GM18517 (cell line): ENCODE measurements around the gene FUT7.

Experiments
- ATAC-seq: cut with Tn5 transposase; IDR thresholded peaks from one replicate; pipeline ENCODE4 v1.9.1; 2021; ENCODE audit warnings: mild to moderate bottlenecking, moderate library complexity; ENCODE audit not compliant: unreplicated experiment

Gene FUT7

DNA sequence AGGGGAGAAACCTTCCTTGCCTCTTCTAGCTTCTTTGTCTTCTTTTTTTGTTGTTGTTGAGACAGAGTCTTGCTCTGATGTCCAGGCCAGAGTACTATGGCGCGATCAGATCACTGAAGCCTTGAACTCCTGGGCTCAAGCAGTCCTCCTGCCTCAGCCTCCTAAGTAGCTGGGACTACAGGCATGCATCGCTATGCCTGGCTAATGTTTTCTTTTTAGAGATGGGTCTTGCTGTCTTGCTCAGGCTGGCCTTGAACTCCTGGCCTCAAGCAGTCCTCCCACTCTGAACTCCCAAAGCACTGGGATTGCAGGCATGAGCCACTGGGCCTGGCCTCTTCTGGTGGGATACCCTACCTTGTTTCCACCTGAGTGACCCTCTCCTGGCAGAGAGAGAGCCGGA lies 43.0 kb downstream of the FUT7 start:
- no peak for ATAC-seq

DNA sequence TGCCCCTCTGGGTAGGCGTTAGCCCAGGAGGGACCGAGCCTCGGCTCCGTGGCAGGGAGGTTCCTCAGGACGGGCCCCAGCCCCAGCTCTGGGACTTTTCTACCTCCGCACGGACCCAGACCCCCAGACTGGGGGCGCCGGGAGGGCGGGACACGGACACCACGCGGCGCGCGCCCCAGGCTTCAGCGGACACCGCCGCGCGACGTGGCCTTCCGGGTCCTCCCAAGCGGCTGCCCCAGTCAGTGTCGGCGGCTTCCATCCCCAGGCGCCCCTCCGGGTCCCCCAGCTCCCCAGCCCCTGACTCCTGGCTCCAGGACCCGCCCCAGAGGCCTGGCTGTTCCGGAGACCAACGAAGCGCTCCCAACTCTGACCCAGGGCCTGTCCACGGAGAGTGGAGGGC lies 46.0 kb downstream of the FUT7 start:
- ATAC-seq = no peak

DNA sequence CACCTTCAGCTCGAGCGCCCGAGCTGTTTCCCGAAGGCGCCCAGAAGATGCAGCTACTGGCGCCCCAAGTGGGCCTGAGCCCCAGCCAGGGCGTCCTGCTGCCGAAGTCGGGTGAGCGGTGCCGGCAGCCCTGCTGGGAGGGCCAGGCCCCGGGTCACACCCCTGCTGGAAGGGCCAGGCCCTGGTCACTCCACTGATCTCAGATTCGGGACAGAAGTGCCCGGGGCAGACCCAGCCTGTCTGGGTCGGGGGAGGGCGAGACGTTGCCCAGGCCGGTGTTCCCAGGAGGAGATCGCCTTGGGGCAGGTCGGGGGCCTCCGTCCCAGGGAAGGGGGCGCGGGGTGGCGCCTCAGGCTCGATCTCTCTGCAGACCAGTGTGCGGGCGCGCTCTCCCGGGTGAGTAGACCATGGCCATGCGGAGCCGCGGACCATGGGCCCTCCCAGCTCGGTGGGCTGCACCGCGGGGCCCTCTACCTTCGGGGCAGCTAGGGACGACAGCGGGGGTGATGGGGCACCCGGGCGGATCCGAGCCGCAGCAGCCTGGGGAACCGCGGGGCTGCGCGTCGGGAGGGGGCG lies 46.8 kb downstream of the FUT7 start:
- ATAC-seq = no peak

DNA sequence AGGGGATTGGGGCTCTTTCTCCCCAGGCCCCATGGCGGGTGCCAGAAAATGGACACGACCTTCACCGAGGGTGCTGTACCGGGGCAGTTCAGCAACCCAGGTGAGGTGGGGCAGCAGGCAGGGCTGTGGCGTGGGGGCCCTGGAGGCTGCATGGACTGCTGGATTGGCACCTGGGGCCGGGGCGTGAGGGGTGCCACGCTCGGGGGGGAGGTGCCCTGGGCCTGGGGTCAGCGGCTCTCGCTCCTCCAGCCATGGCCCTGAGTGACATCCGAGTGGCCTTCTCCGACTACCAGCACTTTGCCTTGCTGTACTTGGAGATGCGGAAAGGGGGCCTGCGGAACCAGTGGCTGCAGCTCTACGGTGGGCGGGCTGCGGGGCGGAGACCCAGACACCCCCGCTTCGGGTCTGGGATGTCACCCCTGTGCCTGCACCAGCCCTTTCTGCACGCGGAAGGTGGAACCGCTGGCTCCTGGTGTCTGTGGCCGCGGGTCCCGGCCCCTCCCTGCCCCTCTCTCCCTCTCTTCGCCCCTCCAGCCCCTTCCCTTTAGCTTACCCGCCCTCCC lies 47.3 kb downstream of the FUT7 start:
- ATAC-seq = no peak

DNA sequence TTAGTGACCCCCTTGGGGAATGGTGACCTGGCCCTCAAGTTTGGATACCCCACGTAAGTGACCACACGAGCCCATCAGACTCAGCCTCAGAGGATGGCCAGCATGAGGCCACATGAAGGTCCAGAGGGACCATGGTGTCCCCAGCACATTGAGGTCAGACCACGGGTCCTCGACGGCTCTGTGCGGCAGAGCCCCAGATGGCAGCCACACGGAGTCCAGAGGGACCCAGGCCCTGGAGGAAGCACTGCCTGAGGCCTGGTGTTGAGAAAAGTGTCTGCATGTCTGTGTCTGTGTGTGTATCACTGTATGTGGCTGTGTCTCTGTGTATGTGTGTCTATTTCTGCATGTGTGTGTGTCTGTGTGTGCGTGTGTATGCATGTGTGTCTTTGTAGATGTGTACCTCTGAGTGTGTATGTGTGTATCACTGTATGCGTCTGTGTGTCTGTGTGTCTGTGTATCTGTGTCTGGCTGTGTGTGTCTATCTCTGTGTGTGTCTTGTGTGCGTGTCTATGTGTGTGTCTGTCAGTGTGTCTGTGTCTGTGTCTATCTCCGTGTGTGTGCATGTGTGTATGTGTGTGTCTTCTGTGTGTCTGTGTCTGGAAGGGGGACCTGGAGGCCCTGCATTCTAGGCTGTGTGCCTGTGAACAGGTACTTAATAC lies 48.1 kb downstream of the FUT7 start:
- no peak for ATAC-seq

DNA sequence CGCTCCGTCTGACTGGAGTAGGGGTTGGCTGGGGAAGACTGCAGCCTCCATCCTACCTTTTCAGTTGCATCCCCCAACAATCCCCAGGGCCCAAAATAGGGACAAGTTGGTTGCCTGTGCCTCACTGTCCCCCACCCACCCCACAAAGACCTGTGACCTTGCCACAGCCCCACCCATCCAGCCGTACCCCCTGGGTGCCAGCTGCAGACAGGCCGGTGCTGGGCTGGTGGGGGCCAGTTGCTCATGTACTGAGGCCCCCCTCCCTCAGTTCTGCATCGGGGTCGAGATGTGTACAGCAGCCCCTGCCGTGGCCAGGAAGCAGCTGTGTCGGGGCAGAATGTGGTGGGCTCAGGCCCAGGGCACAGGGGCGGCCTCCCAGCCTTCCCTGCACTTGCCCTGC lies 48.7 kb downstream of the FUT7 start:
- no peak for ATAC-seq

DNA sequence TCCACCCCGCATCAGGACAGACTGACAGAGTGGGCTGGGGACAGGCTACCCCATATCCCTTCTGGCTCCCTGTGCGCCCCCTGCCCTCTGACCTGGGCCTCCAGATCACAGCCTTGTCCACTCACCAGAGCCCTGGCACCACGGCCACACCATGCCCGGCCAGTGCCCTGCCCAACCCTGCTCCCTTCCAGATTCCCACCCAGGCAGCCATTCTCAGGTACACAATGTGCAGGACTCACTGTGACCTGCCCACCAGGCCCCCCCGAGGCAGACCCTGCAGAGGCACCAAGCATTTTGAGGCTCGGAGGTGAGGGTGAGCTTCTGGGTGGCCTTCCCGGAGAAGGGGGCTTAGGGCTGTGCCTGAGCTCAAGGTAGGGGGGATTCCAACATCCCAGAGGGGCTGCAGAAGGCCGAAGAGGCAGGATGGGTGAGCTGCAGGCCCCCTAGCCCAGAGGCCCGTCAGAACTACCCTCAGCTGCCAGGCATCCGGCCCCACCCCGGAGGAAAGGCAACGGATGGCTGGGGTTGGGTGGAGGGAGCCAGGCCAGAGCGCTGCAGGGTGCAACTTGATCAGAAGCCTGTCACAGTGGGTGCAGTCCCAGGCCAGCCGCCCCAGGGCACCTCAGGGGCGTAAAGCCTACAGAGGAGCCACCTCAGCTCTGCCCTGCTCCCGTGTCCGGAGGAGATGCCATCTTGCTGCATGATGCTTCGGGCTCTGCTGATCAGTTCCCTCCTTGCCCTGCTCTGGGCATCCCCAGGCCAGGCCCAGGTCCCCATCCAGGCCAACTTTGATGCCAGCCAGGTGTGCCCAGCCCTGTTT lies 49.4 kb downstream of the FUT7 start, which contains the start of gene LCNL1:
Gene LCNL1, plus strand, starts transcription at position 762 of the 820 bp plus-strand sequence. CDS start 594 bp downstream, outside the sequence.
- ATAC-seq = no peak

DNA sequence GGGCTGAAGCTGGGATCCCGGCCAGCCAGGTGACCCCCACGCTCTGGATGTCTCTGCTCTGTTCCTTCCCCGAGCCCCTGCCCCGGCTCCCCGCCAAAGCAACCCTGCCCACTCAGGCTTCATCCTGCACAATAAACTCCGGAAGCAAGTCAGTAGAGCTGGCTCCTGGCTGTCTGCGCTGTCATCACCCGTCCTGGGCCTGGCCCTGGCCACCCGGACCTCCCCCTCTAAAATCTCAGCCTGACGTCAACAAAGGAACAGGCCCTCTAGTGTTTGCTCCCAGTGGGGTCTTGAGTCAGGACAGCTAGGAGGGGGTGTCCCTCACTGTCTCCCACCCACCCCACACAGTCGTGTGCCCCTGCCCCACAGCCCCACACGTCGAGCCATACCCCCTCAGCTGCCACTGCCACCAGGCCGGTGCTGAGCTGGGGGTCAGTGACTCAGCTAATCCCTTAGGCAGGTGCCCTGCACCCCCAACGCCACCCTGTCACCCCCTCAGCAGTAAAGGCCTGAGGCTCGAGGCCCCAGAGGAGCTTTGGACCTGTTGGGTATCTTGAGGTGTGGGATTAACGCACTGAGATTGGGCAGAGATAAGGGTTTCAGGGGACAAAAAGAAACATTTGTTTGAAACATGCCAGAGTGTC lies 50.2 kb downstream of the FUT7 start:
- ATAC-seq = no peak

DNA sequence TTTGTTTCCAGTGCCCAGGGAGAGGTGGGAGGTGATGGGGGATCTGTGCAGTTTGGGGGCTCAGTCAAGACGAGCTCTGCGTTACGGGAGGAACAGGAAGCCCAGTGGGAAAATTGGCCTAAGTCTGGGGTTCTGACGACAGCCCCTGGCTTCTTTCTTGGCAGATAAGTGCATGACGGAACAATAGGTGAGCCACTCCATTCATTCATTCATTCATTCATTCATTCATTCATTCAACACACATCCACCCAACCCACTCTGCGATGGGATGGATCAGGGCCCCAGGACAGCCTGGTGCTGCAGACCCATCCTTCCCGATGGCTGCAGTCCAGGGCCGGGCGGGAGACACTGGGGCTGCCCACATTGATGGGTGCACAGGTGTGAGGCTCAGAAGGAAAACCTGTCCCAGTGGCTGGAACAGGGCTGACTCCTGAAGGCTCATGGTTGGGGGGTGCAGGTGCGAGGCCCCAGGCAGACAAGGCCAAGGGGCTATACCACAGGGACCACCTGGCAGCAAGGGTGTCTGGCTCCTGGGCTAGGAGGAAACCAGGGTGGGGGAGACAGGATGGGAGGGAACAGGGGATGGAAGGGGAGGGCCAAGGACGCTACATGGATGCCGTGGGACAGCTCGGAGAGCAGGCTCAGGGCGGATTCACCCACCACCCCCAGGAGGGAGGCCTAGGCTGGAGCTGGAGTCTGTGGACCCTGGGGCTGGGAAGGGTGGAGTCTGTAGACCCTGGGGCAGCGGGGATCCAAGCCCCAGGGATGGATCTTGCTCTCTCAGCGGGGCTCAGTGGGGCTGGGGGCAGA lies 51.0 kb downstream of the FUT7 start:
- ATAC-seq = no peak
